Thoracic aorta (tissue), 2 donors: Measurements from ENCODE around the gene VPS72. TPM values are rescaled to one million over a fixed set of nuclear protein-coding genes. Genes with fewer than 3 reads are reported as not detected.
"Not testable (repeated sequence)": the region's sequence is repeated elsewhere in the genome, so short reads cannot be mapped to it uniquely, and the experiment has no call there.

Source experiments
- ATAC-seq: fragments of 150-250 bp; one replicate; pipeline ENCODE4 v1.8.0; 2017; ENCODE audit warnings: low read depth; ENCODE audit not compliant: insufficient number of reproducible peaks, low FRiP score
- DNase-seq: peaks from one replicate; pipeline ENCODE4 v3.0.0-alpha.2; 2020; ENCODE audit warnings: low spot score
- H3K27ac ChIP-seq, 2 donors: fragments of 200-600 bp; sonication (generic); 1 replicate in 1 of 2; 2 replicates in 1 of 2; pipeline ENCODE4 v1.5.1; 2016; ENCODE audit warnings: mild to moderate bottlenecking in 2 of 2, moderate library complexity in 2 of 2
- H3K27me3 ChIP-seq: fragments of 200-600 bp; sonication (generic); replicated peaks from 2 replicates; pipeline ENCODE4 v1.6.0; 2016; ENCODE audit warnings: mild to moderate bottlenecking; ENCODE audit not compliant: insufficient read depth
- H3K36me3 ChIP-seq: fragments of 200-600 bp; sonication (generic); one replicate; pipeline ENCODE4 v1.5.1; 2016
- H3K4me1 ChIP-seq, 2 donors: fragments of 200-600 bp; sonication (generic); 1 replicate in 1 of 2; 2 replicates in 1 of 2; pipeline versions ENCODE4 v1.5.1 to v1.6.0; 2016; ENCODE audit warnings: low read depth in 2 of 2, mild to moderate bottlenecking in 1 of 2; ENCODE audit not compliant: control insufficient read depth in 1 of 2
- H3K4me3 ChIP-seq: fragments of 200-600 bp; sonication (generic); 2 replicates; pipeline ENCODE4 v1.5.1; 2016; ENCODE audit warnings: mild to moderate bottlenecking
- H3K9me3 ChIP-seq: fragments of 200-600 bp; sonication (generic); 2 replicates; pipeline ENCODE4 v1.5.1; 2016
- CTCF ChIP-seq: fragments of 200-600 bp; sonication (generic); IDR thresholded peaks from one replicate; pipeline ENCODE4 v1.5.1; 2019; ENCODE audit warnings: antibody characterized with exemption
- total RNA-seq, 2 donors: library from RNA; depleted of rRNA; stranded (reverse); fragments of >200 nt; gene quantifications; one replicate each; pipeline versions ENCODE4 v1.1.0 to v1.2.3, GENCODE V29; 2016

Gene VPS72
- total RNA-seq, 2 donors from 2014 or later: 32.5 to 39.7 TPM

GRCh38 chr1:151221616-151222015, 31.6 kb upstream of the VPS72 start:
- Histone ChIP-seq H3K27ac (no peak overlapping the region), H3K36me3 (peaks cover 5% of the 10 kb centered on the region), H3K4me3 (no peak overlapping the region), H3K4me1 (peaks cover 5 to 19% of the 10 kb centered on the region in 2 donors), H3K27me3 (no peaks in the 10 kb centered on the region), H3K9me3 (no peaks in the 10 kb centered on the region)
- DNase-seq: no peak
- TF ChIP-seq CTCF: no peak
- no peak for ATAC-seq

- Histone ChIP-seq H3K27me3 (no peaks in the 10 kb centered on the region), H3K27ac (no peak overlapping the region), H3K4me1 (peaks cover 11 to 26% of the 10 kb centered on the region in 2 donors), H3K4me3 (no peak overlapping the region), H3K36me3 (peaks cover 2% of the 10 kb centered on the region), H3K9me3 (no peaks in the 10 kb centered on the region)
- DNase-seq (no peak), ATAC-seq (no peak)
- TF ChIP-seq CTCF: no peak
These were observed 23.6 kb upstream of the VPS72 start for GRCh38 chr1:151213560-151213959.

GRCh38 chr1:151211972-151212705, 22.1 kb upstream of the VPS72 start:
- Histone ChIP-seq H3K36me3 (peaks cover 2% of the 10 kb centered on the region), H3K27ac (peak overlapping the region in 1 of 2 donors; percentile 3), H3K4me3 (no peak overlapping the region), H3K9me3 (no peaks in the 10 kb centered on the region), H3K27me3 (no peaks in the 10 kb centered on the region), H3K4me1 (peaks cover 11 to 31% of the 10 kb centered on the region in 2 donors)
- ATAC-seq (no peak), DNase-seq (no peak)
- no peak for TF ChIP-seq CTCF

- DNase-seq (no peak), ATAC-seq (no peak)
- Histone ChIP-seq H3K27ac (peak overlapping the region; percentile 12 to 62), H3K4me3 (no peak overlapping the region), H3K4me1 (peaks cover 11 to 44% of the 10 kb centered on the region in 2 donors), H3K27me3 (no peaks in the 10 kb centered on the region), H3K36me3 (peaks cover 9% of the 10 kb centered on the region), H3K9me3 (no peaks in the 10 kb centered on the region)
- no peak for TF ChIP-seq CTCF
These were observed 20.8 kb upstream of the VPS72 start for GRCh38 chr1:151210830-151211229.

GRCh38 chr1:151205381-151205965, 15.5 kb upstream of the VPS72 start:
- DNase-seq, H3K9me3 ChIP-seq, H3K27me3 ChIP-seq, ATAC-seq, H3K4me3 ChIP-seq: not testable (repeated sequence)
- Histone ChIP-seq H3K27ac (peak overlapping the region in 1 of 2 donors; percentile 77), H3K36me3 (peaks cover 13% of the 10 kb centered on the region), H3K4me1 (peaks cover 6 to 59% of the 10 kb centered on the region in 2 donors)
